IPS-18a (cell line): ENCODE results near the gene LRRC71.
A peak's percentile ranks its signal among the peaks of the same experiment; 100 is the strongest.

Source experiments
- H3K27ac ChIP-seq: one replicate; pipeline ENCODE4 v1.5.1; 2013; ENCODE audit warnings: low read length
- H3K27me3 ChIP-seq: one replicate; pipeline ENCODE4 v1.6.1; 2013; ENCODE audit warnings: mild to moderate bottlenecking, low read length; ENCODE audit not compliant: control insufficient read depth, insufficient read depth
- H3K36me3 ChIP-seq: one replicate; pipeline ENCODE4 v1.6.1; 2013; ENCODE audit warnings: low read depth, low read length; ENCODE audit not compliant: control insufficient read depth
- H3K4me1 ChIP-seq: one replicate; pipeline ENCODE4 v1.6.1; 2013; ENCODE audit warnings: low read depth, low read length; ENCODE audit not compliant: control insufficient read depth
- H3K4me3 ChIP-seq: one replicate; pipeline ENCODE4 v1.5.1; 2013; ENCODE audit warnings: low read length
- H3K9ac ChIP-seq: one replicate; pipeline ENCODE4 v1.6.1; 2013; ENCODE audit warnings: mild to moderate bottlenecking, low read length, moderate library complexity
- H3K9me3 ChIP-seq: one replicate; pipeline ENCODE4 v1.6.1; 2013; ENCODE audit warnings: low read depth, low read length; ENCODE audit not compliant: control insufficient read depth

The LRRC71 gene

DNA sequence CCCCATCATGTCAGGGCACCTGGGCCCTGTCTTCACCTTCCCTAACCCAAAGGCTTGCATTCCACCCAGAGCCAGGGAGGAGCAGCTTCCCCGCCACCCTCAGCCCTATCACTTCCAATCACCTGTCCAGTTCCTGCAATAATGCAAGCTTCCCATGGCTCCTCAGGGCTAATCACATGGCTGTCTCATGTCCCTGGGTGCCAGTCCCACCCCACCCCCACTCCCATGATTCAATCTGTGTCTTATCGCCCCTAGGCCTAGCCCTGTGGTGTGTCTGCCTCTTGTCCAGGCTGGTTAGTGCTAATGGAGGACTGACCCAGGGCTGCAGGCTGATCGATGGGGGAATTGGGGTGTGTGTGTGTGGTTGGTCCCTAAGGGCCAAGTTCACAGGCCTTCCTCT is 37.9 kb upstream of the LRRC71 start:
- Histone ChIP-seq H3K27me3 (peaks cover 53% of the 10 kb centered on the region), H3K9ac (no peak overlapping the region), H3K36me3 (no peaks in the 10 kb centered on the region), H3K27ac (no peak overlapping the region), H3K9me3 (no peaks in the 10 kb centered on the region), H3K4me1 (peaks cover 12% of the 10 kb centered on the region), H3K4me3 (no peak overlapping the region)

DNA sequence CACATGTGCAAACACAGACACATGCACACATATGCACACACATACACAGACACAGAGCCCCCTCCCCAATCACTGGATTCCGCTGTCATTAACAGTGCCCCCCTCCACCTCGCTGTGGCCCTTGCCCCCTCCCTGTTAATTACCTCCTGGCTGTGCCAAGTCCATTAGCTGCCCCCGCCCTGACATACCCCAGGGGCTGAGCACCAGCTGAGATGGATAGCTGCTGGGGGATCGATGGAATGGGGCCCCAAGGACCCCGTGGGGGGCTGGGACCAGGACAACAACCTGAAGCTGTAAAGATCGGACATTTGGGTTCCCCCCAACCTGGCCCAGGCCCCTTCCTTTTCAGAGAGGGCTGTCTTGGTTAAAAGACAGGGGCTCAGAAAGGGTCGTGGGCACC is 36.5 kb upstream of the LRRC71 start:
- Histone ChIP-seq H3K27me3 (peaks cover 41% of the 10 kb centered on the region), H3K9ac (no peak overlapping the region), H3K9me3 (no peaks in the 10 kb centered on the region), H3K4me3 (no peak overlapping the region), H3K4me1 (peaks cover 18% of the 10 kb centered on the region), H3K36me3 (no peaks in the 10 kb centered on the region), H3K27ac (no peak overlapping the region)

DNA sequence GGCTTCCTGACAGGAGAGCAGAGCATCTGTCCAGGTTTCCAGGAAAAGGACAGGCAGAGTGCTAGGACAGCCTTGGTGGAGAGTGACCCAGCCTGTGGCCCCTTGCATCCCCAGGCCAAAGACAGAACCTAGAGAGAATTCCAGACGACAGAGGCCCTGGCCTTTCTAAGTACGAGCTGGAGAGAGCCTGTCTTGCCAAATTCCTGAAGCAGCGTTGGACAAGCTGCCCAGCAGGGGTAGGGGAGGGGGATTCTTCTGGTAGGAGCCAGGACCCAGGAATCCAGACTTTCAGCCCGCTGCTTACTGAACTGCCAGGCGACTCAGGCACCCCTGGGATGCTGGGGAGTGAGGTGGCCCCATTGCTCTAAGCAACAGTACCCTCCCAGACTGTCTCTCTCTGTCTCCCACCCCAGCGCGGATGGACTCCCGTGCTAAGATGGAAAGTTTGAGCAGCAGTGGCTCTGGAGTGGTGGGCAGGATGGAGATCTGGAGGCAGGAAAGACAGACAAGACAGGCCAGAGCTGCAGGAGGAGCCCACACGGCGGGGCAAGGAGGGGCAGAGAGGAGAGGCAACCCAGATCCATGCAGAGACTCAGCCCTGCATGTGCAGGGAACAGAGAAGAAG is 35.8 kb upstream of the LRRC71 start:
- Histone ChIP-seq H3K9ac (no peak overlapping the region), H3K27me3 (peaks cover 40% of the 10 kb centered on the region), H3K36me3 (no peaks in the 10 kb centered on the region), H3K27ac (no peak overlapping the region), H3K4me3 (no peak overlapping the region), H3K4me1 (peaks cover 18% of the 10 kb centered on the region), H3K9me3 (no peaks in the 10 kb centered on the region)

DNA sequence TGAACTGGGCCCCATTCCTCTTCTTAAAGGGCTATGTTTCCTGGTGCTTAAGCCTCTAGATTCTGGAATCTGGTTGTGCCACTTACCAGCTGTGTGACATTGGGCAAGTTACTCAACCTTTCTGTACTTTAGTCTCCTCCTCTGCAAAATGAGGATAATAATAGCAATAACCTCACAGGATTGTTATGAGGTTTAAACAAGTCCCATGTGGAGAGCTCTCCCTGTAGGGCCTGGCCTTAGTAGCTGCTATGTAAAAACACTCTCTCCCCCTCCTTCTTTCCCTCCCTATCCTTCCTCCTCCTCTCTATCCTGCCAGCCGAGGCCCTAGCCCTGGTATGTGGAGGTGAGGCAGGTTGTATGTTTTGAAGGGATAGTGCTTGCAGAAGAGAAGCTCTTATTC is 35.1 kb upstream of the LRRC71 start:
- Histone ChIP-seq H3K4me3 (no peak overlapping the region), H3K4me1 (peaks cover 18% of the 10 kb centered on the region), H3K27me3 (peaks cover 41% of the 10 kb centered on the region), H3K27ac (no peak overlapping the region), H3K9ac (no peak overlapping the region), H3K36me3 (no peaks in the 10 kb centered on the region), H3K9me3 (no peaks in the 10 kb centered on the region)

DNA sequence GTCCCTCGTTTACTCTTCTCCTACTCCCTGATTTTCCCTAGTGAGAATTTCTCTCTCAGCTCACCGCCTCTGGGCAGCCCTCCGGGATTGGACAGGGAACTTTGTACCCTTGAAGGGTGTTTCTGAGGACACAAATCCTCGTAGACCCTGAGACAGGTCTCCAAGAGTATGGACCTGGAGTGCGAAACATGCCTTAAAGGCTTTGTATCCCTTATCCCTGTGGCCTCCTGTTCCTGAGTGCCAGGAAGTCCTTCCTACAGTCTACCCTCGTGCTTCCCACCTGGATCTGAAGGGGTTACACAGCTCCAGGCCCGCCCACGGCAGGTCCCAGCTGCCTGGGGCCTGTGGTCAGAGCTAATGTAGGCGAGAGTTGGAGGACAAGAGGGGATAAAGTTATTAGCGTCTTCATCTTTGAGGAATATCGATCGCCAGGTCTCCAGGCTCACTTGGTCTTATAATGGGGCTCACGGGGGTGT is 34.5 kb upstream of the LRRC71 start:
- H3K36me3 ChIP-seq: no peaks in the 10 kb centered on the region
- no peaks in the 10 kb centered on the region for H3K9me3 ChIP-seq
- peaks cover 18% of the 10 kb centered on the region for H3K4me1 ChIP-seq
- H3K27ac ChIP-seq: no peak overlapping the region
- H3K9ac ChIP-seq: no peak overlapping the region
- no peak overlapping the region for H3K4me3 ChIP-seq
- peaks cover 47% of the 10 kb centered on the region for H3K27me3 ChIP-seq

DNA sequence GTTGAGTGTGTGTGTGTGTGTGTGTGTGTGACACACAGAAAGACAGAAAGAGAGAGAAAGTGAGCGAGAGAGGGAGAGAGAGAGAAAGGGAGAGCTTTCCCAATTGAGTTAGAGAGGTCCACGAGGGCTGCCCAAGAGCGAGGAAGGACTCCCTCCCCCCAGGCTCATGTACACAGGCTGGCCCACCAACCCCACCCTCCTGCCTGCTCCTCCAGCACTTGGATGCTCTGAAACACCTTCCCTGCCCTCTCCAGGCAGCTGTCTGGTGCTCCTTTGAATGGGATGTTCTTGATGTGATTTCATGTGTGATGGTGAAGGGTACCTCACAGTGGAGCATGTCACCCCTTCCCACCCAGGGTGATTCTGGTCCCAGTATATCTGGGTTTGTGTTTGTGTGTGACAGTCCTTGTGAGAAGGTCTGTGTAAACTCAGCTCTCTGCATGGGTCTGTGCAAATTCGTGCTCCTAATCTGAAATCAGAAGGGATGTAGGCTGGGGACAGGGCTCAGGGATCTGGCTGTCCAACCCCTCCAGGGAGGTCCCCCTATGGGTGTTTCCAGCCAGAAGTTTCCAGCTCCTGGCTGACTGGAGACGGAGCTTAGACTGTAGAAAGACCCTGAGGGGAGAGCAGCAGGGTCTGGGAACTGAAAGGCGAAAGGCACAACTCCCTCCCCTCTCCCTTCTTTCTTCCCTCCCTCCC is 33.7 kb upstream of the LRRC71 start:
- H3K9ac ChIP-seq: no peak overlapping the region
- H3K27ac ChIP-seq: no peak overlapping the region
- H3K36me3 ChIP-seq: no peaks in the 10 kb centered on the region
- H3K4me3 ChIP-seq: no peak overlapping the region
- peaks cover 18% of the 10 kb centered on the region for H3K4me1 ChIP-seq
- no peaks in the 10 kb centered on the region for H3K9me3 ChIP-seq
- peaks cover 55% of the 10 kb centered on the region for H3K27me3 ChIP-seq

DNA sequence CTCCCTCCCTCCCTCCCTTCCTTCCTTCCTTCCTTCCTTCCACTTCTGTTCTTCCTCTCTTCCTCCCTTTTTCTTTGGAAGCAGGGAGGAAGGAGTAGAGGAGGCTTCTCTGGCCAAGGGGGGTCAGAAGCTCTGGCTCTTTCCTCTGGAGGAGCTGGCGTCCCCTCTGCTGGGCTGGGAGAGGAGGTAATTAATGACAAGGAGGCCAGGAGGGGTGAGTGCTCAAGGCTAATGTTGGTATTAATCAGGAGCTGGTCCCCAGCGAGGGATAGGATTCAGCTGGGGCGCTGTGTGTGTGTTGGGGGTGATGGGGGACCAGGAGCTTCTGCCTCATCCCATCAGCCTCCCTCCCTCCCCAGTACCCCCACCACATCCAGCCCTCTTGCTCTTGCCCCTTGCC is 33.1 kb upstream of the LRRC71 start:
- no peak overlapping the region for H3K27ac ChIP-seq
- H3K4me1 ChIP-seq: peaks cover 18% of the 10 kb centered on the region
- H3K9ac ChIP-seq: no peak overlapping the region

DNA sequence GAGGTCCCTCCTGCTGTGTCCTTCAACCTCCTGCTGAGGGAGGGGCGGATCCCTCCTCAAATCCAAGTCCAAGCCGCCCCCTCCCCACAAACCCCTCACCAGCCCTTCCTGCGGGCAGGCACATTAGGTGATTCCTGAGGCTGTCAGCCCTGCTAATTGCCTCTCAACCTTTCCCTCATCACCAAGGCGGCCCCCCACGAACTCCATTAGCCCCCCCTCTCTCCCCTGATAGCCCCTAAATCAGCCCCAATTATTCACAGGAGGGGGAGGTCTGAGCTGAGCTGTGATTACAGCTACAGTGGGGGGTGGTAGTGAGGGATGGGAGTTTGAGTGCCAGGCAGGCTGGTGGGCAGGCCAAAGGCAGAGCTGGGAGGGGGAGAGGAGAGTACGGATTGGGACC is 32.7 kb upstream of the LRRC71 start:
- Histone ChIP-seq H3K4me3 (no peak overlapping the region), H3K4me1 (peaks cover 18% of the 10 kb centered on the region), H3K9me3 (no peaks in the 10 kb centered on the region), H3K27ac (no peak overlapping the region), H3K36me3 (no peaks in the 10 kb centered on the region), H3K27me3 (peaks cover 60% of the 10 kb centered on the region), H3K9ac (no peak overlapping the region)

More for the DNA sequence above, 33.1 kb upstream of the LRRC71 start:
- no peaks in the 10 kb centered on the region for H3K9me3 ChIP-seq
- H3K36me3 ChIP-seq: no peaks in the 10 kb centered on the region
- no peak overlapping the region for H3K4me3 ChIP-seq
- peaks cover 60% of the 10 kb centered on the region for H3K27me3 ChIP-seq

DNA sequence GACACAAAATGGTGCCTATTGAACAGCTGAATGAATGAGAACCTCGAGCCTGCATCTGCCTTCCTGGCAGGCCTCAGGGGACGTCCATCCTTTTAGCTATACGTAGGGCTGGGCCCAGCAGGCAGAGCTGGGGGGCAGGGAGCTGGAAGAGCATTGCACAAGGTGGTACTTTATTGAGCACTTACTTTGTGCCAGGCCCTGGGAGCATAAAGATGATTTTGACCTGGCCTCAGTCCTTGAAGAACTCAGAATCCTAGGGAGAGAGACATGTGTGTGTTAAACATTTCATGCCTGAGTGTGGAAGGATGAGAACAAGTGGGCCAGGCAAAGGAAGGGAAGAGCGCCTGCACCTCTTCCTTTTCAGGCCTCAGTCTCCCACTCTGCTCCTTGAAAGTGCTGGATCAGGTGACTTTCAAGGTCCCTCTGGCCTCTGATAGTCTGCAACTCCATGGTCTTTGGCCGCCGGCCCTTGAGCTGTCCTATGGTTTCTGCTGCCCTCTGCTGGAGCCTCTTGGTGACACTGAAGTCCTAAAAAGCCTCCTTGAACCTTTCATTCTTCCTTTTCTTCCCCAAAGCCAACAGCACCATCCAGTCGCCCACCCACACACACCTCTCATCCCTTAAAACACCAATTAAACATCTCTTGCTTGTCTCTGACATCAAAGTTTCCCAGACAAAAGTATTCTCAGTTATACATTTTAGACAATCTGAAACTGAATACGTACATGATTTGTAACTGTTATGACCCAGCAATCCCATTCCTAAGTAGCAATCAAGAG is 30.4 kb upstream of the LRRC71 start:
- Histone ChIP-seq H3K27ac (no peak overlapping the region), H3K9me3 (no peaks in the 10 kb centered on the region), H3K4me3 (no peak overlapping the region), H3K36me3 (no peaks in the 10 kb centered on the region), H3K4me1 (peaks cover 14% of the 10 kb centered on the region), H3K27me3 (peaks cover 68% of the 10 kb centered on the region), H3K9ac (no peak overlapping the region)

DNA sequence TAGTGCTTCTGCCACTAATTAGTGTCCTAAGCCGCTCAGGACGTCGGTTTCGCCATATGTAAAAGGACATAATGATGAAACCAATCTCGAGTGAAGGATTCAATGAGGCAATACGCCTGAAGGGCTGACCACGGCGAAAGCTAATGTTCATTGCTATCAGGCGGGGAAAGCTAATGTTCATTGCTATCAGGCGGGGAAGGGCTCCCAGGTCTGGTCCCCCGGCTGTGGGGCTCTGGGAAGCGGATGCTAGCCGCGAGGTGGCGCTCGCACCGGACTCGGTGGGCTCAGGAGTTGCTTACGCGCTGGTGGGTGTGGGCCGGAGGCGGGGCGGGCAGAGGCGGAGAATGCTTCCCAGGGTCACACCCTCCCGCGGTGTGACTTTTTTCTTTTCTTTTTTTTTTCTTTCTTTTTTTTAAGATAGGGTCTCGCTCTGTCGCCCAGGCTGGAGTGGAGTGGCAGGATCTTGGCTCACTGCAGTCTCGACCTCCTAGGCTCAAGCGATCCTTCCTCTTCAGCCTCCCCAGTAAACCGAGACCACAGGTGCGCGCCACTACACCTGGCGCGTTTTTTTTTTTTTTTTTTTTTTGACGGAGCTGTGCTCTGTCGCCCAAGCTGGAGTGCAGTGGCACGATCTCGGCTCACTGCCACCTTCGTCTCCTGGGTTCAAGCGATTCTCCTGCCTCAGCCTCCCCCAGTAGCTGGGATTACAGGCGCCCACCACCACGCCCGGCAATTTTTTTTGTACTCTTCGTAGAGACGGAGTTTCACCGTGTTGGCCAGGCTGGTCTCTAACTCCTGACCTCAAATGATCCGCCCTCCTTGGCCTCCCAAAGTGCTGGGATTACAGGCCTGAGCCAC is 28.0 kb upstream of the LRRC71 start:
- peaks cover 7% of the 10 kb centered on the region for H3K4me1 ChIP-seq
- no peaks in the 10 kb centered on the region for H3K36me3 ChIP-seq
- H3K27me3 ChIP-seq: peaks cover 53% of the 10 kb centered on the region
- H3K9me3 ChIP-seq: no peaks in the 10 kb centered on the region
- H3K27ac ChIP-seq: no peak overlapping the region
- peak overlapping the region; percentile 35 for H3K4me3 ChIP-seq
- no peak overlapping the region for H3K9ac ChIP-seq
